DND-41 (cell line): Measurements from ENCODE around the gene SRC.

Experiments used
- CTCF ChIP-seq: IDR thresholded peaks from 2 replicates; pipeline ENCODE4 v1.5.1; 2012; ENCODE audit warnings: borderline replicate concordance, low read length, moderate library complexity, mild to moderate bottlenecking; ENCODE audit not compliant: poor library complexity, severe bottlenecking; ENCODE audit errors: extremely low read depth
- EZH2 ChIP-seq: IDR thresholded peaks from 3 replicates; pipeline ENCODE4 v1.6.1; 2012; ENCODE audit warnings: borderline replicate concordance, low read depth, mild to moderate bottlenecking, moderate library complexity, low read length, inconsistent platforms; ENCODE audit not compliant: severe bottlenecking

- no peak for TF ChIP-seq EZH2
- no peak for TF ChIP-seq CTCF
Observed at GRCh38 chr20:37316116-37316774, 29.7 kb upstream of the SRC start.
